ENCODE results near the gene COL28A1.

COL28A1 gene

DNA sequence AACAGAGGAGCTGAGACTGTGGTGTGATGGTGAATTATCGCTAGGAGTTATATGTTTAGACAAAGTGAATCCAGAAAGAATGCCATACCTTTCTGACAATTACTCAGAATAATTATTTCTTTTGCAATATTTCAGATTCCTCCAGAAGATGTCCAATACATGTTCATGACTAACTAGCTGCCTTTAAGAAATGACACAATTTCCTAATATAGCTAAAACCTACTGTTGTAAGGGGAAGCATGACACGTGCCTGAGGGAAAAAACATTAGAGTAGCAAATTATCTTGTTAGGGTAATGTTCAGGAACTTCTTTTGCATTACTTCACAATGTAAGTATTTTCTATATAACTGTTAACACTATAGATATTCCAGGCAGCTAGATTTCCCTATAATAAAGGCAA, 150.3 kb downstream of the COL28A1 start:
- no peak for TF ChIP-seq SPI1 (IDR thresholded peaks at IDR 0.05; ENCODE audit: low read depth, low read length)
- TF ChIP-seq POLR2AphosphoS5 (IDR thresholded peaks at IDR 0.05; ENCODE audit: low read depth, low read length): no peak
- TF ChIP-seq POU2F2 (IDR thresholded peaks at IDR 0.05; ENCODE audit: low read depth, low read length): no peak
- TF ChIP-seq PAX5 (IDR thresholded peaks at IDR 0.05; ENCODE audit: insufficient read depth, low read length, severe bottlenecking): no peak
- TF ChIP-seq TAF1 (IDR thresholded peaks at IDR 0.05; ENCODE audit: low read depth, low read length): no peak
- TF ChIP-seq POLR2A (IDR thresholded peaks at IDR 0.05; ENCODE audit: low read depth, low read length): no peak
- no peak for DNase-seq (ENCODE audit: insufficient read length, low spot score)
- no peak for FAIRE-seq

DNA sequence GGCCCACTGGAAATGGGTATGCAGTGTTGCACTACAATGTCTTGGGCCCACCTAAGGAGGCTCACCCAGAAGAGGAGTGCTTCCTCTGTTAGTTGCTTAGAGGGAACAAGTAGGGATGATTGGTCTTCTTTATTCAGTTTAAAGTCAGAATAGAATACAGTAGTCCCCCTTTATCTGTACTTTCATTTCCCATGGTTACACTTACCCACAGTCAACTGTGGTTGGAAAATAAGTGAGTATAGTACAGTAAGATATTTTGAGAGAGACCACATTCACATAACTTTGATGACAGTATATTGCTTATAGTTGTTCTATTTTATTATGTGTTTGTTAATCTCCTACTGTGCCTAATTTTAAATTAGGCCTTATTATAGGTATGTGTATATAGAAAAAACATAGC, 151.4 kb downstream of the COL28A1 start:
- no peak for DNase-seq (ENCODE audit: insufficient read length, low spot score)
- FAIRE-seq: no peak
- TF ChIP-seq POU2F2 (IDR thresholded peaks at IDR 0.05; ENCODE audit: low read depth, low read length) (no peak), SPI1 (IDR thresholded peaks at IDR 0.05; ENCODE audit: low read depth, low read length) (no peak), PAX5 (IDR thresholded peaks at IDR 0.05; ENCODE audit: insufficient read depth, low read length, severe bottlenecking) (no peak), TAF1 (IDR thresholded peaks at IDR 0.05; ENCODE audit: low read depth, low read length) (no peak)

DNA sequence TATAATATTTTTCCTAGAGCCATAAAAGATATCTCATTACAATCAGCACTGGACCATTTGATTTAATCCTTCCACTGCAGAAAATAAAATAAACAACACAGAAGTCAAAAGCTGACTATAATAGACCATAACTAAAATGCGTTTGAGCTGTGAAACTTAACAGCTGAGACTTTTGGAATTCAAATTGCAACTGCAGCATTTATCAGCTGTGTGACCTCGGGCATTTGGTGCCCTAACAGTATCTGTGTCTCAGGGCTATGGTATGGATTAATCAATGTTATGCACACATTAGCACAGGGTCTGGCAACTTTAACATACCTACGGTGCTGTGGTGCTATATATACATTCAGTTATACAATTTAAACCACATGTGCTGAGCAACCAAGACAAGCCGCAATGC, 160.1 kb downstream of the COL28A1 start:
- FAIRE-seq (no peak), DNase-seq (ENCODE audit: insufficient read length, low spot score) (no peak)
- TF ChIP-seq POU2F2 (IDR thresholded peaks at IDR 0.05; ENCODE audit: low read depth, low read length) (no peak), PAX5 (IDR thresholded peaks at IDR 0.05; ENCODE audit: insufficient read depth, low read length, severe bottlenecking) (no peak), TAF1 (IDR thresholded peaks at IDR 0.05; ENCODE audit: low read depth, low read length) (no peak), POLR2AphosphoS5 (IDR thresholded peaks at IDR 0.05; ENCODE audit: low read depth, low read length) (no peak), SPI1 (IDR thresholded peaks at IDR 0.05; ENCODE audit: low read depth, low read length) (no peak), POLR2A (IDR thresholded peaks at IDR 0.05; ENCODE audit: low read depth, low read length) (no peak)

DNA sequence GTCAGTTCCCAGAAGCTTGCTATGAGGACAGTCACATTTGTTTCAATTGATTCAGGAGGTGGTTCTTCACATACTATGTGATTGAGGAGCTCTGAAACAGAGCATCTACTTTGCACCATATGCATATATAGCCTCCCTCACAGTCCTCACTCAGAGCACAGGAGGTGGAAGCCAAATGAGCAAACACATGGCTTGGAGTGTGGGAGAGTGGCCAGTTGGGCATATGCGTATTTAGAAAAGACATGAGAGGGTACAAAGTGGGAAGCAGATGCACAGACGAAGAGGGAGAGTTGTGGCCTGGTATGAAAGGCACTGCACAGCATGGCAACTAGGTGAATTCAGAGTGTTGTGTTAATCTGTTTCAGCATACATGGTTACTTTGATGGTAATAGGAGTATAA, 165.6 kb downstream of the COL28A1 start:
- FAIRE-seq (no peak), DNase-seq (ENCODE audit: insufficient read length, low spot score) (no peak)
- TF ChIP-seq POU2F2 (IDR thresholded peaks at IDR 0.05; ENCODE audit: low read depth, low read length): no peak
- TF ChIP-seq SPI1 (IDR thresholded peaks at IDR 0.05; ENCODE audit: low read depth, low read length): no peak
- TF ChIP-seq PAX5 (IDR thresholded peaks at IDR 0.05; ENCODE audit: insufficient read depth, low read length, severe bottlenecking): no peak
- no peak for TF ChIP-seq POLR2A (IDR thresholded peaks at IDR 0.05; ENCODE audit: low read depth, low read length)
- TF ChIP-seq TAF1 (IDR thresholded peaks at IDR 0.05; ENCODE audit: low read depth, low read length): no peak
- TF ChIP-seq POLR2AphosphoS5 (IDR thresholded peaks at IDR 0.05; ENCODE audit: low read depth, low read length): no peak

DNA sequence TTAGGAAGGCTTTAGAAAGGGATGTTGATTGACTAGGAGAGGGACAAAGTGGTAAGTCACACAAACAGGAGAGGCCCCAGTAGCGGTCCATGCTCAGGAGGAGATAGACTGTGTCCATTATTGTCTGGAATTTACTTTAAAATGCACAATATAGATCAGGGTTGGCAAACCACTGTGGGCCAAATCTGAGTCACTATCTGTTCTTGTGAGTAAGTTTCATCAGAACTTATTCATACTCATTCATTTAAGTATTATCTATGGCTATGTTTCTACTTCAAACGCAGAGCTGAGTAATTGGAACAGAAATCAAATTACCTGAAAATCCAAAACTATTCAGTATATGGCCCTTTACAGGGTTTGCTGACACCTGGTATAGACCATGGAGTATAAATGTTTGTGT, 166.5 kb downstream of the COL28A1 start:
- TF ChIP-seq SPI1 (IDR thresholded peaks at IDR 0.05; ENCODE audit: low read depth, low read length) (no peak), PAX5 (IDR thresholded peaks at IDR 0.05; ENCODE audit: insufficient read depth, low read length, severe bottlenecking) (no peak), POLR2AphosphoS5 (IDR thresholded peaks at IDR 0.05; ENCODE audit: low read depth, low read length) (no peak), POLR2A (IDR thresholded peaks at IDR 0.05; ENCODE audit: low read depth, low read length) (no peak)
- FAIRE-seq (no peak), DNase-seq (ENCODE audit: insufficient read length, low spot score) (no peak)

DNA sequence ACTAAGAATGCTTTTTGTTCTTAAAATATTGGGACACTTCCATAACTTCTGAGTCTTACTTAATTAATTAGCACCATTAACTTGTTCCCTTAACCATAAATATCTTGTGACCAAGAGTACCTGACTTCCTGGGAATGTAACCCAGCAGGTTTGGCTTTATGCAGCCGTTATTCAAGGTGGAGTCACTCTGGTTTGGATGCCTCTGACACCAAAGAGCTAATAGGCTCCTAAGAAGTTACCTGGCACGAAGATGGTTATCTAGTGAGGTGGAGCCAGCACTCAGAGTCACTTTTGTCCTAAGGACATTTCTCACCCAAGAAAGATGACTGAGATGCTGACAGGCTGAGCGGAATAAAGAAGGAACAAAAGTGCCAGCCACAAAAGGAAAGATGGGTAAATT, 181.0 kb downstream of the COL28A1 start:
- no peak for TF ChIP-seq TAF1 (IDR thresholded peaks at IDR 0.05; ENCODE audit: low read depth, low read length)
- no peak for TF ChIP-seq POU2F2 (IDR thresholded peaks at IDR 0.05; ENCODE audit: low read depth, low read length)
- TF ChIP-seq SPI1 (IDR thresholded peaks at IDR 0.05; ENCODE audit: low read depth, low read length): no peak
- TF ChIP-seq POLR2A (IDR thresholded peaks at IDR 0.05; ENCODE audit: low read depth, low read length): no peak

DNA sequence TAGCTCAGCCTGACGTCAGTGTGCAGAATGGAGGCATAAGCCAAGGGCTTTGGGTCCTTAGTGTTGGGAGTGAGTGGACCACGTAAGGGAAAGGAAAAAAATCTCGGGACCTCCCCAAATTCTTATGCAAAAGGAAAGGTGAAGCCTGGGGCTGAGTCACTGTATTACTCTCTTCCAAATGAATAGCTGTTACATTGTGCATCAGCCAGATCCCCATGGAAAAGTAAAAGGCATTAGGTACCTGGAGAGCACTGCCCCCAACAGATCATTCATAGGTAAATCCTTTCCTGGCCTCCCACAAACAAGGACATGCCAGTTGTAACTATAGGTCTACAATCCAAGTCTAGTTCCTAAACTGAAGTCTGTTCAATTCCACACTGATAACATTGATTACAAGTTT, 182.8 kb downstream of the COL28A1 start:
- no peak for DNase-seq (ENCODE audit: insufficient read length, low spot score)
- FAIRE-seq: no peak

More for the DNA sequence above, 181.0 kb downstream of the COL28A1 start:
- DNase-seq (ENCODE audit: insufficient read length, low spot score): no peak
- no peak for FAIRE-seq

DNA sequence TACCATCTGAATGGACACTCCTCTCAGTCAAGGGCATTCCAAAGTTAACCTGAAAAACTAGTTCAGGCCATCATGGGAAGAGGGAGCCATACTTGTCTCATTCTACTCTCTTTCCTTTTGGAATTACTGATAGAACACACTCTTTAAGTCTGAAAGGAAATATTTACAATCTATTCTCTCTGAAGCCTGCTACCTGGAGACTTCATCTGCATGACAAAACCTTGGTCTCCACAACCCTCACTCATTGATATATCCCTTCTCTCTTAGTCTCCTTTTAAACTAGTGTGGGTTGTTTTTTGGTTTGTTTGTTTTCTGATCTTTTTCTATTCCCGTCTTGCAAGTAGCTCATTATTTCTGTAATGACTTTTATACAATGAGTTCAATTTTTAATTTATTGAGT, 183.8 kb downstream of the COL28A1 start:
- no peak for DNase-seq (ENCODE audit: insufficient read length, low spot score)
- no peak for FAIRE-seq
- TF ChIP-seq PAX5 (IDR thresholded peaks at IDR 0.05; ENCODE audit: insufficient read depth, low read length, severe bottlenecking) (no peak), POU2F2 (IDR thresholded peaks at IDR 0.05; ENCODE audit: low read depth, low read length) (no peak), POLR2A (IDR thresholded peaks at IDR 0.05; ENCODE audit: low read depth, low read length) (no peak), SPI1 (IDR thresholded peaks at IDR 0.05; ENCODE audit: low read depth, low read length) (no peak), POLR2AphosphoS5 (IDR thresholded peaks at IDR 0.05; ENCODE audit: low read depth, low read length) (no peak), TAF1 (IDR thresholded peaks at IDR 0.05; ENCODE audit: low read depth, low read length) (no peak)

More for the DNA sequence above, 182.8 kb downstream of the COL28A1 start:
- TF ChIP-seq POLR2AphosphoS5 (IDR thresholded peaks at IDR 0.05; ENCODE audit: low read depth, low read length) (no peak), SPI1 (IDR thresholded peaks at IDR 0.05; ENCODE audit: low read depth, low read length) (no peak), POLR2A (IDR thresholded peaks at IDR 0.05; ENCODE audit: low read depth, low read length) (no peak), POU2F2 (IDR thresholded peaks at IDR 0.05; ENCODE audit: low read depth, low read length) (no peak), PAX5 (IDR thresholded peaks at IDR 0.05; ENCODE audit: insufficient read depth, low read length, severe bottlenecking) (no peak), TAF1 (IDR thresholded peaks at IDR 0.05; ENCODE audit: low read depth, low read length) (no peak)

DNA sequence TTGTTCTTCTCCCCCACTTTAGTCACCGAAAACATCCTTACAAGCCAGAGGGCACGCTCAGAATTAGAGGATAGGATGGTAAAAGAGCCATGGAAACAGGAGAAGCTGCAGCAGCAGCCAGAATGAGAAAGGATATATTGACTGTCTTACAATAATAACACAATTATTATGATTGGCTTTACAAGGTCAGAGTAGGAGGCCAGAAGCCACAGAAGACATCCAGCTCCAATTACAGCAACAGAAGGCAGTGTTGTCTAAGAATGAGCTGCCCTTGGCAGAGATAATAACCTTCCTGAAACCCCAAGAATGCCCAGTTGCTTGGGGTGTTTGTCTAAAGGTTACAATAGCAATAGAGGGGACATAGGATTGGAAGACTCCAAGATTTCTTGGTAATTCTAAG, 184.5 kb downstream of the COL28A1 start:
- no peak for TF ChIP-seq TAF1 (IDR thresholded peaks at IDR 0.05; ENCODE audit: low read depth, low read length)
- TF ChIP-seq PAX5 (IDR thresholded peaks at IDR 0.05; ENCODE audit: insufficient read depth, low read length, severe bottlenecking): no peak
- TF ChIP-seq POLR2AphosphoS5 (IDR thresholded peaks at IDR 0.05; ENCODE audit: low read depth, low read length): no peak
- TF ChIP-seq POU2F2 (IDR thresholded peaks at IDR 0.05; ENCODE audit: low read depth, low read length): no peak
- TF ChIP-seq POLR2A (IDR thresholded peaks at IDR 0.05; ENCODE audit: low read depth, low read length): no peak
- no peak for TF ChIP-seq SPI1 (IDR thresholded peaks at IDR 0.05; ENCODE audit: low read depth, low read length)
- FAIRE-seq (no peak), DNase-seq (ENCODE audit: insufficient read length, low spot score) (no peak)

DNA sequence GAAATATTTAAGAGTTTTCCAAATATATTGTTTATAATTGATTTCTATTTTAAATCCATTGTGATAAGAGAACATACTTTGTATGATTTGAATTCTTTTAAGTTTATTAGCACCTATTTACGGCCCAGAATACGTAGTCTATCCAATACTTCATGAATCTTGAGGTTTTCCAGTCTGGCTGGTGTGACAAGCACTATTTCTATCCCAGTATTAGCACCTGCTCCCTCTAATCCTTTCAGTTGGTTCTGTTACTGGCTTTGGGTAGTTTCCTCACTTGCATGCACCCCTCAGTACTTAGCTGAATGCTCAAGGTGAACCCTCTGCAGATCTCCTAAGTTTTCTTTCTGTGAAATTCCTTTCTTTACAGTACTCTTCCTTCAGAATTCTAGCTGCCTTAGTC, 186.5 kb downstream of the COL28A1 start:
- no peak for DNase-seq (ENCODE audit: insufficient read length, low spot score)
- no peak for TF ChIP-seq POLR2A (IDR thresholded peaks at IDR 0.05; ENCODE audit: low read depth, low read length)
- TF ChIP-seq SPI1 (IDR thresholded peaks at IDR 0.05; ENCODE audit: low read depth, low read length): no peak
- no peak for TF ChIP-seq TAF1 (IDR thresholded peaks at IDR 0.05; ENCODE audit: low read depth, low read length)
- TF ChIP-seq PAX5 (IDR thresholded peaks at IDR 0.05; ENCODE audit: insufficient read depth, low read length, severe bottlenecking): no peak
- no peak for TF ChIP-seq POU2F2 (IDR thresholded peaks at IDR 0.05; ENCODE audit: low read depth, low read length)
- no peak for TF ChIP-seq POLR2AphosphoS5 (IDR thresholded peaks at IDR 0.05; ENCODE audit: low read depth, low read length)
- no peak for FAIRE-seq

All from GM12891 (cell line).